Limb (tissue), 2 donors: ENCODE measurements around the gene CRELD2.

Experiments
- DNase-seq, 2 donors: peaks; one replicate each; pipeline ENCODE4 v3.0.0-alpha.2; 2016; ENCODE audit errors: extremely low spot score in 2 of 2

CRELD2 gene

DNA sequence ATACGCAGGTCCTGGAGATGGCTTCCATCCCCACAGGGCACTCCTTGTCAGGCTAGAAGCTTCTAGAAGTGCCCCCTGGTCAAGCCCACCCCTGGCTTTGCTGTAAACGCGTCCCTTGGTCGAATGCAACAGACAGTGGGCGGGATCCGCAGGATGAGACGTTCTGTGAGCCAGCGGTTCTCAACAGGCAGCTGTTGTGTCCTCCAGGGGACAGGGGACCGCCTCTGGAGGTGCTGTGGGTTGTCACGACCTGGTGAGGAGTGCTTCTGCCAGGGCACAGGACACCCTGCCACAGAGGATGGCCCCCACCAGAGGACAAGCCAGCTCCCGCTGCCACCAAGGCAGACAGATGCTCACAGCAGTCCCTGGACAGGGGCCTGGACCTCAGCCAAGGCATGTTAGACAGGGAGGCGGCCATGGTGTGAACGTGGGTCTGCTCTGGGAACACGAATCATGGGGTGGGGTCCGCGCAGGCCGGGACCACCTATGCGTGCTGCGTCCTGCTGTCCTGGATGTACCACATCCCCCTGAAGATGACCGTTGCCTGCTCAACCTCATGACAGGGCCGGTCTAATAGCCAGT, 11.7 kb downstream of the CRELD2 start:
- peak in 1 of 2 donors; percentile 42 for DNase-seq

DNA sequence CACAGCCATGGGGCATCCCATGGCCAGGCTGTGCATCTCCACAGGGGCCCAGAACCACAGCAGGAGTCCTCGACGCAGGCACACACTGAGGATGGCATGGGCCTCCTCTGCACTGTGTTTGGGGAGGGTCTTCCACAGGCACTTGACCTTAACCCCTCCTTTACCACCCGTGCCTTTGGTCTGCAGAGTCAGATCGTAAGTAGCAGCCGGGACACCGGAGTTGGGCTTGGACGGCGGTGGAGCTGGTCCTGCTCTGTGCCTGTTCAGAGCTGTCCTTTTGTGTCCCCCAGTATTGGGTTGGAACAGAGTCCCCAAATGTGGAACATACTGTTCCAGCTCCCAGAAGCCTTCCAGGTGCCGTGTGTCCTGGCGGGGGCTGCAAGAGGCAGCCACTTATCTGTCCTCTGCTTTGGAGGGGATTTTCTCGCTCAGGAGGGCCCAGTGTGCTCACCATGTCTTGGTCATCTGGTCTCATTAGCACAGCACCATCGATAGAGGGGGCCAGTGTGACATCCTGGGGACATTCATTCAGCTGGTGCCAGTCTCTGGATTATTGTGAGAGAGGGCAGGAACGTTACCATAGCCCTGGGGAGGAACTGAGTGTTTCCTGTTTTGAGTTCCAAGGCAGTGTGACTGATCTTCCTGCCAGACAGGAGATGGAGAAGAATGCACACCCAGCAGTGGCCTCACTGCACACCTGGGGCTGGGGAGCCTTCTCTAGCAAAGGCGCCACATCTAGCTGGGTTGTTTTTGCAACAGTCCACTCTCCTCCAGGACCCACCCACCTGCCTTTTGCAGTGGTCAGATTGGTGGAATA, 12.4 kb downstream of the CRELD2 start:
- DNase-seq: peak in 1 of 2 donors; percentile 42

DNA sequence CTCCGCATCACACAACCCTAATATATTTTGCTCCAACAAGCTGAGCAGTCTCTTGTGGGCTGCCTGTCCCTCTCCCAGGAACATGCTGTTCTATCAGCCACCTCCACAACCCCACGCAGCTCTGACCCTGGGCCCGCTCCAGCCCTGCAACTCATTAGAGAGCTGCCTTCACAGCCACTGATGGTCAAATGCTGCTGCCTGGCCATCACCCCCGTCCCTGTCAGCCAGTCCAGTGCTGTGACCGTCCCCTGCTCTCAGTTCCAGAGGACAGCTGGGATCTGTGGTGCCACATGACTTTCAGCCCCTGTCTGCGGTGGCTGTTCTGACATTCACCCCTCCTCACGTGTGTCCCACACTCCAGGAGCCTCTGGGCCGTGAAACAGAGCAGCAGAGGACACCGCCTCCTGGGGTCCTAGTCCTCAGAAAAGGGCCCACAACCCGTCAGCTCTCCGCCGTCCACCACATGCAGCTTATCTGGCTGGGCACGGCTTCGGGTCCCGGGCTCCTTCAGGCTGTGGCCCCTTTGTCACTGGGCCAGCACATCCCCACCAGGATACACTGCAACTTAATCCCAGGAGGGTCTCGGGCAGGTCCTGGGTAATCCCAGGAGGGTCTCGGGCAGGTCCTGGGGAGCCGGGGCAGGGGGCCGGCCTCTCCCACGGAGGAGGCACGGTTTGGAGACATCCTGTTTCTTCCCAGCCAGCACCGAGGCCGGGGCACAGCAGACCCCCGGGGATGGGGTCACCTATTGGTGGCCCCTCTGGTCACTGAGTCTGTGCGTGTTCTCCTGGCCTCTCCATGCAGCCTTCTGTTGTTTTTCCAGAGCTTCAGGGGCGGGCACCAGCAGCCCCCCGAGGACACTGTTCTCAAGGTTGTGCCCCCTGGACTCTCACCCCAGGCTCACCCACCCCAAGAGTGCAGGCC, 15.1 kb downstream of the CRELD2 start:
- no peak for DNase-seq

DNA sequence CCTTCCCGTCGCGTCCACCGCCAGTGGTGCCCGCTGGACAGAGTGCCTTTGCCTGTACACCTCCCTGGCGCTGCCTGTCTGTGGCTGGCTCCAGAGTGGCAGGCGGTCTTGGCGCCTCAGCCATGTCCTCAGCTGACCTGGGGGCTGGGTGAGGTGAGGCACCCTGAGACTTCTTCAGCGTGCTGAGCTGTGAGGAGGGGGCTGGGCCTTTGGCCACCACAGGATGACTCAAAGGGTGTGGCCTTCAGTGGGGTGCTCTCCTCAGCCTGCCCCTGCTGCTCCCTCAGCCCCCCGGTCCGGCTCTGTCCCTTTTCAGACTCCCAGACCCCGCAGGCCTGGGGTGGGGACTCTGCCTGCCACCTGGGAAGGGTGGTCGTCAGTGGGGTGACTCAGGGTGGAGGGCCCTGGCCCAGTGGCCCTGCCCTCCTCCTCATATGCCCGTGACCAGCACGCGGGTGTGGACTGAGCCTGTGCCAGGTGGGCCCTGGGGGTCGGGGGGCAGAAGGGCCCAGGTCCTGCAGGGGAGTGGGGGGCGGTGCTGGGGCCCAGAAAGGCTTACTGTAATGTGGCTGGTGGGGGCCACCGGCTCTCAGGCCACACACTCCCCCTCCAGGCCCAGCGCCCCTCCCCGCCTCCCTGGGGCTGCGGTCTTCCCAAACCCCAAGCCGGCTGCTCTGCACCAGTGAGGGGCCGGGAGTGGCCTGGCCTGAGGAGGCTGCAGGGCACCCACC, 15.9 kb downstream of the CRELD2 start:
- no peak for DNase-seq

DNA sequence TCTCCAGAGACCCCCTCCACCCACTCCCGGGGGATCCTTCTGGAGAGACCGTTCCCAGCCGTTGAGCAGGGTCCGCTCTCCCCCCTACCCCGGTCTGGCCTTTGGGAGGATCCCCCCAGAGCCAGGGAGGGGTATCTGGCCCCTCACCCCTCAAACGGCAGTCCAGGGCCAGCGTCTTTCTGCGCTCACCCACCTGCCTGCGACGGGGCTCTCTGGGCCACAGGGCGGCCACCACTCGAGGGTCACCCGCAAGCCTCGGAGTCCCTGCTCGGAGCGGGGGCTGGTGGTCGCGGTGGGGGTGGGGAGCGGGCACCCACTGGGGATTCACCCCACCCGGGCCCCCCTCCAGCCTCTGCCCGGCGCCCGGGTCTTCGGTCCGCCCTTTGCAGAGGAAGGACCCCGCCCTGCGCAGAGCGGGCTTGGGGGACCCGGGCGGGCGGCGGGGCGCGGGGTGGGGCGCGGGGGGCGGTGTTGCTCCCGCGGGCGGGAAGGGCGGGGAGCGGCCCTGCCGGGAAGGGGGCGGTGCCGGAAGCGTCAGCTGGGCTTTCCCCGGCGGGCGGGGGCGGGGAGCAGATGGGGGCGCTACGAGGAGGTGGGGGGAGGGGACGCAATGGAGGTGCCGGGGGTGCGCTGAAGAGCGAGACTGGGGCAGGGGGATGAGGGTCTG, 16.6 kb downstream of the CRELD2 start:
- DNase-seq: peak in 1 of 2 donors; percentile 86

DNA sequence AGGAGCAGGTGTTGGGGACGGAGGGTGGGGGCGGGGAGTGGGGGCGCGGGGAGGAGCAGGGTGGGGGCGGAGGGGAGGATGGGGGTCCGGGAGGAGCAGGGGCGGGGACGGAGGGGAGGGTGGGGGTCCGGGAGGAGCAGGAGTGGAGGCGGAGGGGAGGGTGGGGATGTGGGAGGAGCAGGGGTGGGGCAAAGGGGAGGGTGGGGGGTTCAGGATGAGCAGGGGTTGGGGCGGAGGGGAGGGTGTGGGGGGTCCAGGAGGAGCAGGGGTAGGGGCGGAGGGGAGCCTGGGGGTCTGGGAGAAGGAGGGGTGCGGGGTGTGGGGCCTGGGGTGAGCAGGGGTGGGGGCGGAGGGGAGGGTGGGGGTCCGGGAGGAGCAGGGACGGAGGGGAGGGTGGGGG, 17.1 kb downstream of the CRELD2 start:
- DNase-seq: no peak

DNA sequence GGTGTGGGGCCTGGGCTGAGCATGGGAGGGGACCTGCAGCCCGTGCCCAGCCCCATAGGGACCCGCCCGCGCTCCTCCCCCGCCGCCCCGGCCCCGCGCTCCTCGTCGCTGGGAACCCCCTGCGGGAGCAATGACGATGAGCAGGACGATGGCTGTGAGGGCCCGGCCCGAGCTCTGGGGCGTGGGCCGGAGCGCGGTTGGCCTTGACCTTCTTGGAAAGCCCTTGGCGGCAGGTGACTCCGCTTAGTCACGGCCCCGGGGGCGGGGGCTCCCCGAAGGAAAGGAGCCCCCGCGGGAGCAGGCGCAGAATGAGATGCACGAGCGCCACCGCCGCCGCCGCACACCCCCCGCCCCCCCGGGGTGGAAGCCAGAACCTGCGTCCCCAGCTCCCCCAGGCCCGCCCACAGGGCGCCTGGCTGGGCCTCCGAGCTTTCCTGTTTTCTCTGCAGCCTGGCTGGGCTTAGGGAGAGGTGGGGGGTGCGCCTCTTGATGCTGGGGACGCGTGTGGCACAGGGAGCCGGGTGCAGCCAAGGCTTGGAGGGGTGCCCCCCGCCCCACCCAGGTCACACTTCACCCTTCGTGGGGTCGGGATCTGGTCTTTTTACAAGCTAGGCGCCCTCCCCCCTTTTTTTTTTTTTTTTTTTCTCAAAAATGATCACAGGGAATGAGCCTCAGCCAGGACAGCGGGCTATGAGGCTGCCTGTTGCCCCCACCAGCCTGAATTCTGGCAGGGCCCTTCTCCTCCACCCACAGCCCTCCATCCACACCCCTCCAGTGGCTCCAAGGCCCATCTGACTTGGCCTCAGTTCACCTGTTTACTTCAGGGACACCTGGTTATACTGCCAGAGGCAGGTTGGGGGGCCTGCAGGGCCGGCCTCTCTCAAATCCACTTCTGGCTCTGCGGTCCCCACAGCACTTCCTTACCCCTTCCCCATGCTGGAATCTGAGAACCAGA, 17.9 kb downstream of the CRELD2 start:
- DNase-seq: peak; percentile 49 to 81

DNA sequence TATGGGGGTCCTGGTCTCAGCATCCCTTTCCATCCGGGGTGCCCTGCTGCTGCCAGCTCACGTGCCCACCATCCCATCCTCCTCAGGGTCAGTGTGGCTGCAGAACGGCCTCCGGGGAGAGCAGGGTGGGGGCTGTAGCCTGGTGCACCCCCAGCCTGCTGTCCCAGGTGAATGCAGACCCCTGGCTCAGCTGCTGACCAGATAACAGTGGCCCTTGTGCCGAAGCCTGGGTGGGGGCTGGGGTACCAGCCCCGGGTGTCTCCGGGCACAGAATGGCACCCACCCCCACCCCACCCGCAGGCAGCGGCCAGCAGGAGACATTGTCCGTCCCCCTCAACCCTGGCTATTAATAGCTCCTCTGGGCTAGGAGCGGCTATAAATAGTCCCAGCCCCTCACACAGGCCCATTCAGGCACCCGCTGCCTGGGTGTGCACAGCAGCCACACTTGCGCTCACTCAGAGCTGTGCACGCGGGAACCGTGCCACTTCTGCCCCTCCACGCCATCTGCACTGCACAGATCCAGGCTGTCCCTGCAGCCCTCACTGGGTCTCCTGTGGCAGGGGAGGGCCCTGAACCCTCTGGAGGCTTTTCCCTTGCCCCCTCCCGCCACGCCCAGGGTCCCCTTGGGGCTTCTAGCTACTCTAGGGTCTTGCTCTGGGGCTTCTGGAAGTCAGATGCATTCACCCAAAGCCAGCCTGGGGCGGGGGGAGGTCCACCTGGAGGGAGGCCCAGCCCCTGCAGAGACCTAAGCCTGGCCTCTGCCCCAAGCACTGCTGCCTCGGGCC, 18.7 kb downstream of the CRELD2 start:
- DNase-seq: no peak

DNA sequence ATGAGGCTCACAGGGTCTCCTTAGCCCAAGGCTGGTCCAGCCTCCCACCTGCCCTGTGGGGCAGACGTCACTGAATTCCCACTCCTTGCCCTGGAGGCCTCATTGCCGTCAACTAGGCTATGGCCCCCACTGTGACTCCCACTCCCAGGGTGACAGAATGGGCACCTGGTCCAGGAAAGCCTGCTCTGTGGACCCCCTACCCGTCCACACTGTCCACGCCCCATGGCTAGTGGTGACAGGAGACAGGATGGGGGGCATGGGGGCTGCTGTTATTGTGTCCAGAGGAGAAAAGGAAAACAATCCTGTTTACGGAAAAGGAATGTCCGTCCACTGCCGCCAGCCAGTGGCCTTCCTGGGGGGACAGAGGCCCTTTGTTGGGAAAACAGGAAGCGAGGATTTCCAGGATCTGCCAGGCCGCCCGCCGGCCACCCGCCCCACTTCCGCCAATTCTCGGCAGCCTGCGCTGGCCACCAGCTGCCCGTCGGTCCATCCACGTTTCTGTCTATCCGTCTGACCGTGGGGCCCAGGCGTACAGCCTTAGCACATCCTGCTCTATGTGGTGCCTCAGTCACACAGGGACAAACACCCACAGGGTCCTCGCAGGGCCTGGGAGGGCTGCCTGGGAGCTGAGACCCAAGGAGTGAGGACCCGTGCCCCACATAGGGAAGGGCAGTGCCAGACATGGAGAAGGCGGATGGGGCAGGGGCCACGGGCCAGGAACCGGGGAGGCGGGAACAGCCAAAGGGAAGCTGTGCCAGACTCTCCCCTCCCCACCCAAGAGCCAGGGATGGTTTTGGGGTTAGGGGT, 19.5 kb downstream of the CRELD2 start:
- DNase-seq: no peak

DNA sequence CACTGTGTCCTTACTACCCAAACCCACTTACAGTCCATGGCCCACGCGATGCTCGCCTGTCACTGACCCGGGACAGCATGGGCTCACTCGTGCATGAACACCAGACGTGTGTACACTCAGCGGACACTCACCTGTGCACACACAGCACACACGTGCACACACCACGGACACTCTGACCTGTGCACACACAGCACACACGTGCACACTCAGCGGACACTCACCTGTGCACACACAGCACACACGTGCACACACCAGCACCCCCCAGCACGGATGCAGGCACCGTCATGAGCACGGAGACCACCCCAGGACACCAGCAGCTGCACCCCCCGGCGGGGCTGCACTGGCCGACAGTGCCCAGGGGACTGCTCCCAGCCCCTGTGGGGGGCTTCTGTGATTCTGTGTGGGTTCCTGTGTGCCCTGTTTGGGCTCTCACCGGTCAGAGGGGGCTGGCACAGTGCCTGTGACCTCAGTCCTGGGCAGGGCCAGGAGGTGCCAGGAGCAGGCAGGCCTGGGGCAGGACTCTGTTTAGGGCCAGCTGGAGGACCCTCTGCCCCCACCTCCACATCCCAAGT, 20.2 kb downstream of the CRELD2 start:
- no peak for DNase-seq

DNA sequence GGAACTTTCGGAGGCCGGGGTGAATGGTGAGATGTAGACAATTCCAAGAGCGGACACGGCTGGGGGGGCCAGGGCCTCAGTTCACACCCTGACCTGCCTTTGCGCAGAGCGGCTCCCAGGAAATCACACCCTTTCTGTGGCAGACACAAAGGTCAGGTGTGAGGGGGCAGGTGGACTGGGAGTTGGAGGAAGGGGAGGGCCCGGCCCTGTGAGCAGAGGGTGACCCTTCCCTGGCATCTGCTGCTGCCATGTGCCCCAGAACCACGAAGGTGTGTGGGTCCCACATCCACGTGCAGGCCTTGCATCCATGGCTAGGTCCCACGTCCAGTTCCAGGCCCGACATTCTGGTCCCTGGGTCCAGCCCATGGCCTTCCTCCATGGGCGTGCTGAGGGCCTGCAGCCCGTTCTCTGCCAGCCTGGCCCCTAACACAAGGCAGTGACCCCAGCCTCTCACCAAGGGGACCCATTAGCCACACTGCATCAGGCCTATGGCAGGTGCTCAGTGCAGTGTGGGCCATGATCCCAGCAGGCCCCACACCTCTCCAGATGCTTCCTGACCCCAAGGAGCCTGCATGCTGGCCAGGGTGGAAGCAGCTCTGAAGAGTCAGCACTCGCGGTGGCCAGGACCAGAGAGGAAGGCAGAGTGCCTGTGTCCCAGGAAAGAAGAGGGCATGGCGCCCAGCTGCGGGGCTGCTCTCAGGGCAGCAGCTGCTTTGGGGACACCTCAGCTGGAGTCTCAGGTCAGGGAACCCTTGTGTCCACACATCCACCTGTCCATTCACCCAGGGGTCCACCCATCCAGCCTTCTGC, 23.3 kb downstream of the CRELD2 start:
- DNase-seq: no peak

DNA sequence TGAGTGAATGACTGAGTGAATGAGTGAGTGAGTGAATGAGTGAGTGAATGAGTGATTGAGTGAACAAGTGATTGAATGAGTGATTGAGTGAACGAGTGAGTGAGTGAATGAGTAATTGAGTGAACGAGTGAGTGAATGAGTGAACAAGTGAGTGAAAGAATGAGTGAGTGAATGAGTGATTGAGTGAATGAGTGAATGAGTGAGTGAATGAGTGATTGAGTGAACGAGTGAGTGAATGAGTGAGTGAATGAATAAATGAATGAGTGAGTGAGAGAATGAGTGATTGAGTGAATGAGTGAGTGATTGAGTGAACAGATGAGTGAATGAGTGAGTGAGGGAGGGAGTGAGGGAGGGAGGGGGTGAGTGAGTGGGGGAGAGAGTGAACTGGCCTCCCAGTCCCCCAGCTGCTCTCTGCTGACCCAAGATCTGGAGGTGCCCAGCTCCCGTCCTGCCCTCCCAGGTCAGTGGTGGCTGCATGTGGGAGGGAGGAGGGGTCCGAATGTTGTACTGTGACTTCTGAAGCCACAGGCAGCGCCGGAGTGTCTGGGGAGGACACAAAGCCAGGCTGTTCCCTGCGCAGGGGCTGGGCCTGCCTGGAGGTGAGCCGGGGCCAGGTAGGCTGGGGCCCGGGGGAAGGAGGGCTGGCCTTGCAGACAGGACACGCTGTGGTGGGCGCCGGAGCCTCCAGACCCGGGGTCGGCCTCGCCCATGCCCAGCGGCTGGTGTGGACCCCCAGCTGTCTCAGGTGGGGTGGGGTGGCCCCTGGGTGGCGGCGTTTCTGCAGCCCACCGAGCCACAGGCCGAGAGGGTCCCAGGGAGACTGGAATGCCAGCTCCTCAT, 24.4 kb downstream of the CRELD2 start:
- no peak for DNase-seq

DNA sequence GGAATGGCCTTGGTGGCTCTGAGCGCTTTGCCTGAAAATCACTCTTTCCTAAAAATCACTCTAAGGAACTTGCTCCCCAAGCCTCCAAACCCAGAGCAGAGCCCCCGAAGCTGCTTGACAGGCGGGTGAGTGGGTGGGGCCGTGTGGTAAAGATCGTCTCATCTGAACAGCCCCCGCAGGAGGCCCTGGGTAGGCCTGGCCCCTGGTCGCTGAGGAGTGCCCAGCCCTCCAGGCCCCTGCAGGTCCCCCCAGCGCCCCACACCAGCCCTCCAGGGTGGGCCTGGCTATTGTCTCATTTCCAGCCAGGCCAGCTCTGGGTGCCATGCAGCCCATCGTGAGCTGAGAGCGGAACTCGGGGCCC, 25.0 kb downstream of the CRELD2 start:
- no peak for DNase-seq

DNA sequence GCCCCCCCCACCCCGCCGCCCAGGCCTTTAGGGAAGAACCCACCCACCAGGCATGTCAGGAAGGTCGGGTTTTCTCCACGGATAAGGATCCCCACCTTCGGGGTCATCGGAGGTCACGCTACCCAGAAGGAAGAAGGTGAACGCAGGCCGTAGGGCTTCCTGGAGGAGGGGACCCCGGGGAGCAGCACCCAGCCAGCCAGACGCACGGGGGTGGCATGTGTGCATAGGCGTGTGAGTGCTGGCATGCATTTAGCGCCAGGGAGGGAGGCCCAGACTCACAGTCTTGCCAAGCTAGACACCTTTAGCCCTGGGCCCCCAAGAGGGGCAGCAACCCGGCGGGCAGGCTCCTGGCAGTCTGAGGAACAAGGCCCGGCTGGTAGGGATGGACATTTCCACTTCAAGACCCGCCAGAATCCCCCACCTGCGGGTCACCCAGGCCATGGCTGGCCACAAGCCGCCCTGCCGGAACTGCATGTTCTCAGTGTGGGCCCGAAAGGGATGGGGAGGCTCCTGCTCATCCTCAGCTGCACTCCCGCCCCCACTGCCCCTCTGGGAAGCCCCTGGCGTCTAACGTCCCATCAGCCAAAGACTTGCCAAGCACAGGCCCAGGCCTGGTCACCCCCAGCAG, 25.5 kb downstream of the CRELD2 start:
- DNase-seq: no peak

DNA sequence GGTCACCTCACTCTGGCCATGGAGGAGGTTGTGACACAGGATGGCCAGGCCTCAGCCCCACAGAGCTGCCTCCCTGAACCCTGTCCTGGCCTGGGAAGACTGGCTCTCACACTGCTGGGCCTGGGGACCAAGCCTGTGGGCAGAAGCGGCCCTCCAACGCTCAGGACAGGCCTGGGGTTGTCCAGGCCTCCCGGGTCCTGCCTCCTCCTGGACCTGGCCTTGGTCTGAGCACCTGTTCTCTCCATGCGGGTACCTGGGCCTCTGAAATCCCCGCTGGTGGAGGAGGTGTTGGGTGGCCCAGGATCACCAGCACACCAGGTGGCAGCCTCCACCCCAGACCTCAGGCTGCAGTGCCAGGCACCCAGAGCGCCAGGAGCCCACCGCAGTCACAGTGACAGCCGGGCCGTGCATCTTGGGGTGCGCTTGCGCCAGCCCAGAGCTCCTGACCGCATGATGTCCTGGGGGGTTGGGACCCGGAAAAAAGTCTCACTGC, 26.0 kb downstream of the CRELD2 start:
- no peak for DNase-seq
